ENCODE measurements around the gene TCF7.

DNA sequence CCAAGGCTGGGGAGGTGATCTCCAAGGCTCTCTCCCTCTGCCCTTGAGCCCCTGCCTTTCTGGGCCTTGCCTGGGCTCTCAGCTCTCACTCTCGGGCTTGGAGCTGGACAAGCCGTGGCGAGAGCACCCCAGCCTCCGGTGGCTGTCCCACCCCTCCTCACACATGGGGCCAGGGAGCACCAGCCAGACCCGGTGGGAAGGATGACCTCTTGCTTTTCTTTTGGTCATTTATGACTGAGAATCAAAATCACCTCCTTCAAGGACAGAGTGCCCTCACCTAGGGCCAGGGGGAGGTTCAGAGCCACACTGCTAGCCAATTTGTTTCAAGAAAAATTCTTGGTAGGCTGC is 14.1 kb downstream of the TCF7 start:
- TF ChIP-seq, protein P1, sequence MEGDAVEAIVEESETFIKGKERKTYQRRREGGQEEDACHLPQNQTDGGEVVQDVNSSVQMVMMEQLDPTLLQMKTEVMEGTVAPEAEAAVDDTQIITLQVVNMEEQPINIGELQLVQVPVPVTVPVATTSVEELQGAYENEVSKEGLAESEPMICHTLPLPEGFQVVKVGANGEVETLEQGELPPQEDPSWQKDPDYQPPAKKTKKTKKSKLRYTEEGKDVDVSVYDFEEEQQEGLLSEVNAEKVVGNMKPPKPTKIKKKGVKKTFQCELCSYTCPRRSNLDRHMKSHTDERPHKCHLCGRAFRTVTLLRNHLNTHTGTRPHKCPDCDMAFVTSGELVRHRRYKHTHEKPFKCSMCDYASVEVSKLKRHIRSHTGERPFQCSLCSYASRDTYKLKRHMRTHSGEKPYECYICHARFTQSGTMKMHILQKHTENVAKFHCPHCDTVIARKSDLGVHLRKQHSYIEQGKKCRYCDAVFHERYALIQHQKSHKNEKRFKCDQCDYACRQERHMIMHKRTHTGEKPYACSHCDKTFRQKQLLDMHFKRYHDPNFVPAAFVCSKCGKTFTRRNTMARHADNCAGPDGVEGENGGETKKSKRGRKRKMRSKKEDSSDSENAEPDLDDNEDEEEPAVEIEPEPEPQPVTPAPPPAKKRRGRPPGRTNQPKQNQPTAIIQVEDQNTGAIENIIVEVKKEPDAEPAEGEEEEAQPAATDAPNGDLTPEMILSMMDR (CRISPR knock-in tag; IDR thresholded peaks at IDR 0.05), result no peak
- TF ChIP-seq REL (CRISPR knock-in tag; conservative IDR thresholded peaks at IDR 0.05) (no peak), ZNF160 (CRISPR knock-in tag; IDR thresholded peaks at IDR 0.05) (no peak), RFXAP (CRISPR knock-in tag; IDR thresholded peaks at IDR 0.05; ENCODE audit: borderline replicate concordance) (no peak), IRF2 (CRISPR knock-in tag; IDR thresholded peaks at IDR 0.05) (no peak), ZSCAN30 (CRISPR knock-in tag; IDR thresholded peaks at IDR 0.05) (no peak), TGIF2 (CRISPR knock-in tag; IDR thresholded peaks at IDR 0.05) (no peak), NCOA2 (CRISPR knock-in tag; IDR thresholded peaks at IDR 0.05) (no peak), MAZ (IDR thresholded peaks at IDR 0.05; ENCODE audit: borderline replicate concordance, low read depth, low read length) (no peak), MAZ (CRISPR knock-in tag; IDR thresholded peaks at IDR 0.05; ENCODE audit: low read depth) (no peak), ZBTB7A (CRISPR knock-in tag; IDR thresholded peaks at IDR 0.05) (no peak)
- TF ChIP-seq, protein P2, sequence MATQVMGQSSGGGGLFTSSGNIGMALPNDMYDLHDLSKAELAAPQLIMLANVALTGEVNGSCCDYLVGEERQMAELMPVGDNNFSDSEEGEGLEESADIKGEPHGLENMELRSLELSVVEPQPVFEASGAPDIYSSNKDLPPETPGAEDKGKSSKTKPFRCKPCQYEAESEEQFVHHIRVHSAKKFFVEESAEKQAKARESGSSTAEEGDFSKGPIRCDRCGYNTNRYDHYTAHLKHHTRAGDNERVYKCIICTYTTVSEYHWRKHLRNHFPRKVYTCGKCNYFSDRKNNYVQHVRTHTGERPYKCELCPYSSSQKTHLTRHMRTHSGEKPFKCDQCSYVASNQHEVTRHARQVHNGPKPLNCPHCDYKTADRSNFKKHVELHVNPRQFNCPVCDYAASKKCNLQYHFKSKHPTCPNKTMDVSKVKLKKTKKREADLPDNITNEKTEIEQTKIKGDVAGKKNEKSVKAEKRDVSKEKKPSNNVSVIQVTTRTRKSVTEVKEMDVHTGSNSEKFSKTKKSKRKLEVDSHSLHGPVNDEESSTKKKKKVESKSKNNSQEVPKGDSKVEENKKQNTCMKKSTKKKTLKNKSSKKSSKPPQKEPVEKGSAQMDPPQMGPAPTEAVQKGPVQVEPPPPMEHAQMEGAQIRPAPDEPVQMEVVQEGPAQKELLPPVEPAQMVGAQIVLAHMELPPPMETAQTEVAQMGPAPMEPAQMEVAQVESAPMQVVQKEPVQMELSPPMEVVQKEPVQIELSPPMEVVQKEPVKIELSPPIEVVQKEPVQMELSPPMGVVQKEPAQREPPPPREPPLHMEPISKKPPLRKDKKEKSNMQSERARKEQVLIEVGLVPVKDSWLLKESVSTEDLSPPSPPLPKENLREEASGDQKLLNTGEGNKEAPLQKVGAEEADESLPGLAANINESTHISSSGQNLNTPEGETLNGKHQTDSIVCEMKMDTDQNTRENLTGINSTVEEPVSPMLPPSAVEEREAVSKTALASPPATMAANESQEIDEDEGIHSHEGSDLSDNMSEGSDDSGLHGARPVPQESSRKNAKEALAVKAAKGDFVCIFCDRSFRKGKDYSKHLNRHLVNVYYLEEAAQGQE (IDR thresholded peaks at IDR 0.05; ENCODE audit: borderline replicate concordance in 1 of 2, low read depth in 1 of 2, low read length in 2 of 2), result no peak
- TF ChIP-seq, protein P3, sequence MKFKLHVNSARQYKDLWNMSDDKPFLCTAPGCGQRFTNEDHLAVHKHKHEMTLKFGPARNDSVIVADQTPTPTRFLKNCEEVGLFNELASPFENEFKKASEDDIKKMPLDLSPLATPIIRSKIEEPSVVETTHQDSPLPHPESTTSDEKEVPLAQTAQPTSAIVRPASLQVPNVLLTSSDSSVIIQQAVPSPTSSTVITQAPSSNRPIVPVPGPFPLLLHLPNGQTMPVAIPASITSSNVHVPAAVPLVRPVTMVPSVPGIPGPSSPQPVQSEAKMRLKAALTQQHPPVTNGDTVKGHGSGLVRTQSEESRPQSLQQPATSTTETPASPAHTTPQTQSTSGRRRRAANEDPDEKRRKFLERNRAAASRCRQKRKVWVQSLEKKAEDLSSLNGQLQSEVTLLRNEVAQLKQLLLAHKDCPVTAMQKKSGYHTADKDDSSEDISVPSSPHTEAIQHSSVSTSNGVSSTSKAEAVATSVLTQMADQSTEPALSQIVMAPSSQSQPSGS (CRISPR knock-in tag; IDR thresholded peaks at IDR 0.05), result no peak
- TF ChIP-seq, protein P4, sequence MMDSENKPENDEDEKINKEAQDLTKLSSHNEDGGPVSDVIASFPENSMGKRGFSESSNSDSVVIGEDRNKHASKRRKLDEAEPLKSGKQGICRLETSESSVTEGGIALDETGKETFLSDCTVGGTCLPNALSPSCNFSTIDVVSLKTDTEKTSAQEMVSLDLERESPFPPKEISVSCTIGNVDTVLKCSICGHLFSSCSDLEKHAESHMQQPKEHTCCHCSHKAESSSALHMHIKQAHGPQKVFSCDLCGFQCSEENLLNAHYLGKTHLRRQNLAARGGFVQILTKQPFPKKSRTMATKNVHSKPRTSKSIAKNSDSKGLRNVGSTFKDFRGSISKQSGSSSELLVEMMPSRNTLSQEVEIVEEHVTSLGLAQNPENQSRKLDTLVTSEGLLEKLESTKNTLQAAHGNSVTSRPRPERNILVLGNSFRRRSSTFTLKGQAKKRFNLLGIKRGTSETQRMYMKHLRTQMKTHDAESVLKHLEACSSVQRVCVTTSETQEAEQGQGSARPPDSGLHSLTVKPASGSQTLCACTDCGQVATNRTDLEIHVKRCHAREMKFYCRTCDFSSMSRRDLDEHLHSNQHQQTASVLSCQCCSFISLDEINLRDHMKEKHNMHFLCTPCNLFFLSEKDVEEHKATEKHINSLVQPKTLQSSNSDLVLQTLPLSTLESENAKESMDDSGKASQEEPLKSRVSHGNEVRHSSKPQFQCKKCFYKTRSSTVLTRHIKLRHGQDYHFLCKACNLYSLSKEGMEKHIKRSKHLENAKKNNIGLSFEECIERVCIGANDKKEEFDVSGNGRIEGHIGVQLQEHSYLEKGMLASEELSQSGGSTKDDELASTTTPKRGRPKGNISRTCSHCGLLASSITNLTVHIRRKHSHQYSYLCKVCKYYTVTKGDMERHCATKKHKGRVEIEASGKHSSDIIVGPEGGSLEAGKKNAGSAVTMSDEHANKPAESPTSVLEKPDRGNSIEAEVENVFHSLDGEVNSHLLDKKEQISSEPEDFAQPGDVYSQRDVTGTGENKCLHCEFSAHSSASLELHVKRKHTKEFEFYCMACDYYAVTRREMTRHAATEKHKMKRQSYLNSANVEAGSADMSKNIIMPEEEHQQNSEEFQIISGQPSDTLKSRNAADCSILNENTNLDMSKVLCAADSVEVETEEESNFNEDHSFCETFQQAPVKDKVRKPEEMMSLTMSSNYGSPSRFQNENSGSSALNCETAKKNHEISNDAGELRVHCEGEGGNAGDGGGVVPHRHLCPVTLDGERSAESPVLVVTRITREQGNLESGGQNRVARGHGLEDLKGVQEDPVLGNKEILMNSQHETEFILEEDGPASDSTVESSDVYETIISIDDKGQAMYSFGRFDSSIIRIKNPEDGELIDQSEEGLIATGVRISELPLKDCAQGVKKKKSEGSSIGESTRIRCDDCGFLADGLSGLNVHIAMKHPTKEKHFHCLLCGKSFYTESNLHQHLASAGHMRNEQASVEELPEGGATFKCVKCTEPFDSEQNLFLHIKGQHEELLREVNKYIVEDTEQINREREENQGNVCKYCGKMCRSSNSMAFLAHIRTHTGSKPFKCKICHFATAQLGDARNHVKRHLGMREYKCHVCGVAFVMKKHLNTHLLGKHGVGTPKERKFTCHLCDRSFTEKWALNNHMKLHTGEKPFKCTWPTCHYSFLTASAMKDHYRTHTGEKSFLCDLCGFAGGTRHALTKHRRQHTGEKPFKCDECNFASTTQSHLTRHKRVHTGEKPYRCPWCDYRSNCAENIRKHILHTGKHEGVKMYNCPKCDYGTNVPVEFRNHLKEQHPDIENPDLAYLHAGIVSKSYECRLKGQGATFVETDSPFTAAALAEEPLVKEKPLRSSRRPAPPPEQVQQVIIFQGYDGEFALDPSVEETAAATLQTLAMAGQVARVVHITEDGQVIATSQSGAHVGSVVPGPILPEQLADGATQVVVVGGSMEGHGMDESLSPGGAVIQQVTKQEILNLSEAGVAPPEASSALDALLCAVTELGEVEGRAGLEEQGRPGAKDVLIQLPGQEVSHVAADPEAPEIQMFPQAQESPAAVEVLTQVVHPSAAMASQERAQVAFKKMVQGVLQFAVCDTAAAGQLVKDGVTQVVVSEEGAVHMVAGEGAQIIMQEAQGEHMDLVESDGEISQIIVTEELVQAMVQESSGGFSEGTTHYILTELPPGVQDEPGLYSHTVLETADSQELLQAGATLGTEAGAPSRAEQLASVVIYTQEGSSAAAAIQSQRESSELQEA (CRISPR knock-in tag; IDR thresholded peaks at IDR 0.05; ENCODE audit: not compliant biosample characterization), result no peak
- TF ChIP-seq, protein P5, sequence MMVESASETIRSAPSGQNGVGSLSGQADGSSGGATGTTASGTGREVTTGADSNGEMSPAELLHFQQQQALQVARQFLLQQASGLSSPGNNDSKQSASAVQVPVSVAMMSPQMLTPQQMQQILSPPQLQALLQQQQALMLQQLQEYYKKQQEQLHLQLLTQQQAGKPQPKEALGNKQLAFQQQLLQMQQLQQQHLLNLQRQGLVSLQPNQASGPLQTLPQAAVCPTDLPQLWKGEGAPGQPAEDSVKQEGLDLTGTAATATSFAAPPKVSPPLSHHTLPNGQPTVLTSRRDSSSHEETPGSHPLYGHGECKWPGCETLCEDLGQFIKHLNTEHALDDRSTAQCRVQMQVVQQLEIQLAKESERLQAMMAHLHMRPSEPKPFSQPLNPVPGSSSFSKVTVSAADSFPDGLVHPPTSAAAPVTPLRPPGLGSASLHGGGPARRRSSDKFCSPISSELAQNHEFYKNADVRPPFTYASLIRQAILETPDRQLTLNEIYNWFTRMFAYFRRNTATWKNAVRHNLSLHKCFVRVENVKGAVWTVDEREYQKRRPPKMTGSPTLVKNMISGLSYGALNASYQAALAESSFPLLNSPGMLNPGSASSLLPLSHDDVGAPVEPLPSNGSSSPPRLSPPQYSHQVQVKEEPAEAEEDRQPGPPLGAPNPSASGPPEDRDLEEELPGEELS (CRISPR knock-in tag; IDR thresholded peaks at IDR 0.05), result no peak

Measured in HepG2 (cell line).